OCI-LY7 (cell line): ENCODE data around the gene POLR1D.
"Not testable (repeated sequence)": the region's sequence is repeated elsewhere in the genome, so short reads cannot be mapped to it uniquely, and the experiment has no call there.

Experiments used
- EZH2phosphoT487 ChIP-seq: fragments of 200-600 bp; sonication (generic); IDR thresholded peaks from 2 replicates; pipeline ENCODE4 v1.6.1; 2018; ENCODE audit warnings: low read depth, borderline replicate concordance, mild to moderate bottlenecking, mixed run types, antibody characterized with exemption, low read length, moderate library complexity, mixed read lengths
- TF ChIP-seq, protein P1 (sequence below): fragments of 200-600 bp; sonication (generic); conservative IDR thresholded peaks from 2 replicates; pipeline ENCODE4 v1.5.1; 2014; ENCODE audit warnings: mild to moderate bottlenecking, antibody characterized with exemption, low read length, moderate library complexity, mixed read lengths

DNA sequence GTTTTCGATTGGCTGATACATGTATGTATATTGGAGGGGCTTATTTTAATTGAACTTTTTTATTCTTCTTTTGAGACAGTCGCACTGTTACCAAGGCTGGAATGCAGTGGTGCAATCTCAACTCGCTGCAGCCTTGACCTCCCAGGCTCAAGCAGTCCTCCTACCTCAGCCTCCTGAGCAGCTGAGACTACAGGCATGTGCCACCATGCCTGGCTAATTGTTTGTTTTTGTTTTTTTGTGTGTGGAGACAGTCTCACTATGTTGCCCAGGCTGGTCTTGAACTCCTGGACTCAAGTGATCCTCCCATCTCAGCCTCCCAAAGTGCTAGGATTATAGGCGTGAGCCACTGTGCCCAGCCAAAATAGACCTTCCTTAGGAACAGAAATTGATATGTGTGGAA lies 7.1 kb downstream of the POLR1D start:
- TF ChIP-seq, protein P1, sequence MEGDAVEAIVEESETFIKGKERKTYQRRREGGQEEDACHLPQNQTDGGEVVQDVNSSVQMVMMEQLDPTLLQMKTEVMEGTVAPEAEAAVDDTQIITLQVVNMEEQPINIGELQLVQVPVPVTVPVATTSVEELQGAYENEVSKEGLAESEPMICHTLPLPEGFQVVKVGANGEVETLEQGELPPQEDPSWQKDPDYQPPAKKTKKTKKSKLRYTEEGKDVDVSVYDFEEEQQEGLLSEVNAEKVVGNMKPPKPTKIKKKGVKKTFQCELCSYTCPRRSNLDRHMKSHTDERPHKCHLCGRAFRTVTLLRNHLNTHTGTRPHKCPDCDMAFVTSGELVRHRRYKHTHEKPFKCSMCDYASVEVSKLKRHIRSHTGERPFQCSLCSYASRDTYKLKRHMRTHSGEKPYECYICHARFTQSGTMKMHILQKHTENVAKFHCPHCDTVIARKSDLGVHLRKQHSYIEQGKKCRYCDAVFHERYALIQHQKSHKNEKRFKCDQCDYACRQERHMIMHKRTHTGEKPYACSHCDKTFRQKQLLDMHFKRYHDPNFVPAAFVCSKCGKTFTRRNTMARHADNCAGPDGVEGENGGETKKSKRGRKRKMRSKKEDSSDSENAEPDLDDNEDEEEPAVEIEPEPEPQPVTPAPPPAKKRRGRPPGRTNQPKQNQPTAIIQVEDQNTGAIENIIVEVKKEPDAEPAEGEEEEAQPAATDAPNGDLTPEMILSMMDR: not testable (repeated sequence)
- TF ChIP-seq EZH2phosphoT487: not testable (repeated sequence)
